Endometrial microvascular endothelial cells (primary cell): ENCODE data around the gene VPS11. TPM values are rescaled to one million over a fixed set of nuclear protein-coding genes. Genes with fewer than 3 reads are reported as not detected.

ENCODE experiments used
- in situ Hi-C: cut with HindIII; loops from 2 replicates; pipeline ENCODE4 v1.10.0; 2017; ENCODE audit warnings: low sequenced_read_pairs, low pct_unique_long_range_greater_than_20kb; ENCODE audit errors: inconsistent ontology term
- total RNA-seq: library from RNA; depleted of rRNA; stranded (reverse); fragments of >200 nt; gene quantifications from one replicate; pipeline ENCODE4 v1.2.3, GENCODE V29; 2015; ENCODE audit errors: inconsistent ontology term

Gene VPS11
- total RNA-seq, 1 donor from 2014 or later, result 23.9 TPM

DNA sequence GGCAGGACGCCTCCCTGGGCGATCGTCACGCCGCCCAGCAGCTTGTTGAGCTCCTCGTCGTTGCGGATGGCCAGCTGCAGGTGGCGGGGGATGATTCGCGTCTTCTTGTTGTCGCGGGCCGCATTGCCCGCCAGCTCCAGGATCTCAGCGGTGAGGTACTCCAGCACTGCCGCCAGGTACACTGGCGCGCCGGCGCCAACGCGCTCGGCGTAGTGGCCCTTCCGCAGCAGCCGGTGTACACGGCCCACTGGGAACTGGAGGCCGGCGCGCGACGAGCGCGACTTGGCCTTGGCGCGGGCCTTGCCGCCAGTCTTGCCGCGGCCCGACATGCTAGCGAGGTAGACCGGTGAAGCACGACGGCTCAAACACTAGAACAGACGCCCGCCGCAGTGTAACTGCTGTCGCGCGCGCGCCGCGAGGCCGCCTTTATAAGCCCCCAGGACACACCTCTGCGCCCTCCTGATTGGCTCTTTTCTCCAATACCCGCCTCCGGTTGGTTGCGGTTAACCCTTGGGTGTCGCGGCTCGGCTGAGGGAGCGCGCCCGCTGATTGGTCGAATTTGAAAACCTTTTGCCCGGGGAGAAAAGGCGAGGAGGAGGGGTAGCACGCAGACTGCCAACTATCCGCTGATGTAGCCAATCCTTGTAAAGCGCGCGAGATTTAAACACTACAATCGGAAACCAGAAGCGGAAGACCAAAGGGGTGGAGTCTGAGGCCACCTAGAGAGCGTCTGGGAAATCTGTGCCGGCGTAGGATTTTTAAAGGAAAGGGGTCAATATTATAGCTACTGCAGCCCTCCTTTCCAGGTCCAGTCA is 27.7 kb downstream of the VPS11 start:
- in situ Hi-C loops, result no loop called here

DNA sequence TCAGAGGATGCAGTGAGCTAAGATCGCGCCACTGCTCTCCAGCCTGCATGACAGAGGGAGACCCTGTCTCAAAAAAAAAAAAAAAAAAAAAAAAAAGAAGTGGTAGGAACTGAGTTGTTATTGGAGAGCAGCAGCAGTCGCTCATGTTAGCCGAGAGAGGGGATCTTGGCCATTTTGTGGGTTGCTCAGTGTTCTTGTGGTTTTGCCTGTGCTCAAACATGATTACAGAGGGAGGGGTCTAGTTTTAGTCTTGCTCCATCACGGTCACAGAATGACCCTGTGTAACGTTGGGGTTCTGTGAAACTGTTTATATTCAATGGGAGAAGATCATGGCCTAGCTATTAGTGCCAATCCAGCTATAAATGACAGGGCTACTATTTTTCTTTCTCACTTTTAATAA is 32.1 kb downstream of the VPS11 start:
- in situ Hi-C loops, result loop anchor here (25.0 kb wide), 1 partner anchor 163 kb away; no protein-coding TSS in a partner anchor

DNA sequence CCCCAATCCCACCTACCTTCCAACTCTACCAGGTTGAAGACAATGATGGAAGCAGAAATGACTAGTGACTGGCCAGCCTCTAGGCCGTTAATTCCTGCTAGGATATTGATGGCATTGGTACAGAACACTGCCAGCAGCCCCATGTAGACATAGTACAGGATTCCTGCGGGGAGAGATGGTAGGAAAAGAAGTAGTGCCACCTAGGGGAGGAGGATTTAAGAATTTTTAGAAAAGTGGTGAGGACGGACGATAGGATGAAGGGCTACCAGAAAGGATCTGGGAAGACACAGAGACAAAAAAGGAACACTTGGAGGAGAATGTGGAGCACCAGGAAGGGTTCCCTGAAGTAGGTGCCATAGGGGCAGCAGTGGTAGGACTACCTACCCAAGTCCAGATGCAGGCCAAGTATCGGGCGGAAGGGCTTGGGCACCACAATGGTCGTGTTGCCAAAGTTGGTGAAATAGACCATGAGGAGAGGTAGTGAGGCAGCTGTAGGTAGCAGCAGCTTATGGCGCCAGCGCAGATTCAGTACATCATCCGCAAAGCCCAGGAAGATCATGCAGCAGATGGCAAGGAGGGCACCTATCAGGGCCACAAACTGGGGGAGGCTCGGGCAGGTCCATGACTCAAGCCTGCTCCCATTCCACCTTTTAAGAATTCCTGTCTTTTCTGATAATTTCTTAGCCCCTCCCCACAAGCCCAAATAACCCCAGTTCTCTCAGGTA is 32.8 kb downstream of the VPS11 start:
- in situ Hi-C loops, result loop anchor here (25.0 kb wide), 1 partner anchor 162 kb away; no protein-coding TSS in a partner anchor

GRCh38 chr11:119100994-119101758 is 33.6 kb downstream of the VPS11 start:
- in situ Hi-C loops, result loop anchor here (25.0 kb wide), 1 partner anchor 161 kb away; no protein-coding TSS in a partner anchor

DNA sequence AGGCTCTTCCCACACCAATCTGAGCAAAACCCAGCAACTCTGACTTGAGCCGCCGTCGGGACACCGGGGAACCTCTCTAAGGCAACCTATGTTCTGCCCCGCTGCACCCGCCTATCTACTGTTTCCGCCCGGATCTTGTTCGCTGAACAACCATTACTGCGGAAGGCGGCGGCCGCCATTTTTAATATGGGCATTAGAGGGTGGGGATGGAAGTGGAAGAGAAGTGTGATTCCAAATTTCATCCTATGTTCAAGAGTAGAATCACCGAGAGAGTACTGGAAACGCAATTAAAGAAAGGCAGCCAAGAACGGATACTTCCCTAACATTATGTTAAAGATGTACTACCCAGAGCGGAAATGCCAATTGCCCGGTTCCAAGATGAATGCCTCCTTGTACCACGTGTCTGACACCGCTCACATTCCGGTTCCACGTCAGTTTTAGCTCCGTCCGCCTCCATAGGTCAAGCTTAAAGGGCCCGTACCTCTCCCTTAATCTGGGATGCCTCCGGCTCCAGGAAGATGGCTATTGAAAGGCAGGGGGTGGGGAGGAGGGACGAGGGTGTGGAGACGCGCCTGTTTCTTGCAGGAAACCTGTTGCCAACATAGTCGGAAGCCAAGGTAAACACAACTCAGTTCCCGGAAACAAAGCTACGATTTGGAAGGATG is 34.3 kb downstream of the VPS11 start, which contains the start of gene DPAGT1:
Gene DPAGT1, minus strand, starts transcription at position 95 of the 665 bp plus-strand sequence. CDS start 198 bp downstream, outside the sequence.
- in situ Hi-C loops, result loop anchor here (25.0 kb wide), 1 partner anchor 160 kb away; no protein-coding TSS in a partner anchor

GRCh38 chr11:119103161-119103664 is 35.6 kb downstream of the VPS11 start:
- in situ Hi-C loops, result loop anchor here (25.0 kb wide), 1 partner anchor 159 kb away; no protein-coding TSS in a partner anchor

DNA sequence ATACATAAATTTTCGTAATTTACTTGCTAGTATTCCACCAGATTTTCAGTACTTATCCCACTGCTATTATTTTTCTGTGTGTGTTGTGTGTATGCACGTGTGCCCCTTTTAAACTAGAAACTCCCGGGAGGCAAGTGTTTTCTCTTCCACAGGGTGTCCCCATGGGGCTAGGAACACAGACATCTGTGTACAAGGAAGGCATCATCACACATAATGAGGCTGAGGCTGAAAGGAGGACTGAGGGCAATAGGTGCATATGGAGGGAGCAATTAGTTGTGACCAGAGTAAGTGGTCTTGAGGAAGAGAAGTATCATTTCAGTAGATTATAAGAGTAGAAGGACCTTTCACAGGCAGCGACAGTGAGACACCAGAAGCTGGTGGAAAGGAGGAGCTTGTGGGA is 36.2 kb downstream of the VPS11 start:
- in situ Hi-C loops, result loop anchor here (25.0 kb wide), 1 partner anchor 159 kb away; no protein-coding TSS in a partner anchor

GRCh38 chr11:119106564-119107537 is 39.2 kb downstream of the VPS11 start, which contains the start of gene C2CD2L:
TSS of gene C2CD2L (plus strand) at chr11:119107344. CDS start at chr11:119107742, 398 bp downstream.
- in situ Hi-C loops, result loop anchor here (25.0 kb wide), 1 partner anchor 155 kb away; no protein-coding TSS in a partner anchor

DNA sequence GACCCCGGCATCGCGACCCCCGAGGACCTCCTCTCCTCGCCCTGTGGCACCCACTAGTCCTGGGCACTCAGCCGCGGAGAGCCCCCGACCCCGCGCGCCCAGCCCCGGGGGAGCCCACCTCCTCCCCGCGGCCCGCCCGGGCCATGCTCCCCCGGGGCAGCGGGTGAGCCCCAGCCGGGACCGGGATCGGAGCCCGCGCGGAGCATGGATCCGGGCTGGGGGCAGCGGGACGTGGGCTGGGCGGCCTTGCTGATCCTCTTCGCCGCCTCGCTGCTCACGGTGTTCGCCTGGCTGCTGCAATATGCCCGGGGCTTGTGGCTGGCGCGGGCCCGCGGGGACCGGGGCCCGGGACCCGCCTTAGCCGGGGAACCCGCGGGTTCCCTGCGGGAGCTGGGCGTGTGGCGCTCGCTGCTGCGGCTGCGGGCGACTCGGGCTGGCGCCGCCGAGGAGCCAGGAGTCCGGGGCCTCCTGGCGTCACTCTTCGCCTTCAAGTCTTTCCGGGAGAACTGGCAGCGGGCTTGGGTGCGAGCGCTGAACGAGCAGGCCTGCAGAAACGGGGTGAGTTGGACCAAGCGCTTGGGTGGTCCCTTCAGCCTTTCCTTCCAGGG is 40.0 kb downstream of the VPS11 start:
- in situ Hi-C loops, result loop anchor here (25.0 kb wide), 1 partner anchor 155 kb away; no protein-coding TSS in a partner anchor

DNA sequence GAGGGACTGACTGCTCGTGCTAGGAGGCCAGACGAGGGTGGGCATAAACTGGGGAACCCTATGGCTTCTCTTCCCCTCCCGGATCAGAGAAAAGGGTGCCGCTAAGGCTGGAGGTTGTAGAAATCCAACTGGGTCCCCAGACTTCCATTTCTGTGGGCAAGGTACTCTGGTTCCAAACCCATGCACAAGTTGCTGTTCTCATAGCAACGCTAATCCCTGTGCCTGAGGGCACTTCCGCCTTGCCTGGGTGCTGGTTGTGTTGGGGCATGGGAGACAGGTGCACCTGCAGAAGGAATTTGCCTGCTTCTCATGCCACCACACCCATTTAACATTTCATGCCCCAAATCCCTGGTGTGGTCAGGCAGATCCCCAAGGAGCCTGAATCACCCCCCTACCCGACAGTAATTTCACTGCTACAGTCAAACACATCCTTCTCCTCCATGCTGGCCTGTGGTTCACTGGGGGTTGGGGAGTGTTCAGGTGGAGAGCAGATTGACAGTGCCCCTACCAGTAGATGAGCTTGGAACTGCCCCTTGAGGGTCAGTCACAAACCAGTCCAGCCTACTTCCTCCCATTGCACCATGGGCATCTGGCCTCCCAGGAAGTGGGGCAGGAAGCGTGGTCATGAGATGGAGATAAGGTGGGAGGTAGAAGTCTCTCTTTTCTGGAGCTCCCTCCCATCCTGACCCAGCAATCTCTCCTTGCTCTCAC is 40.7 kb downstream of the VPS11 start:
- in situ Hi-C loops, result loop anchor here (25.0 kb wide), 1 partner anchor 154 kb away; no protein-coding TSS in a partner anchor

DNA sequence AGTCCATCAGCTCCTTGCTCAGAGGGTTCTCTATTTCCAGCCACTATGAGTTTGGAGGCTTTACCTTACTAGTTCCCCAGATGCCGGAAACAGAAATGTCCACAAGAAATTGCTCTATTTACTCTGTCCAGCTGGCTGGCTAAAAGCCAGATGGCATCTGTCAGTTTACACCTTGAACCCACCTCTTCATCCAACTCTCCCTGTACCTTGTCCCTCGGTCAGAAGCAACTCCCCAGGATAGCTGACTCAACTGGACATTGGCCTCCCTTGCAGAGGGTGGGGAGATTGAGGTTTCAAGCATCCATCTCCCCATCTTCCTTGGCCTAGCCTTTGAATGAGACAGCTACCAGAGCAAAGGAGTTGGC is 41.2 kb downstream of the VPS11 start:
- in situ Hi-C loops, result loop anchor here (25.0 kb wide), 1 partner anchor 153 kb away; no protein-coding TSS in a partner anchor

DNA sequence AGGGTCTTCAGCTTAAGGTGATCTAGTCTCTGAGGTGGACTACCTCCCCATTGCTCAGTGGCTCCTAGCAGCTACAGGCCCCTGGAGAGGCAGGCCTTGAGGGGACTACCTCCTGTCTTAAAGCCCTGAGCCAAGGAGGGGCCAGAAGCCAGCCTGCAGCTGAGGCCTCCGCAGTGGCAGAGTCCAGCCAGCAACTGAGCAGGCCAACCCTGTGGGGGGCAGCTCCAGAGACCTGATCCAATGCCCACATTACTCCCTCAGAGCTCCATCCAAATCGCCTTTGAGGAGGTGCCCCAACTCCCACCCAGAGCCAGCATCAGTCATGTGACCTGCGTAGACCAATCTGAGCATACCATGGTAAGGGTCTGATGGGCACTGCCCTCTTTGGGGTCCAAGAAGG is 42.2 kb downstream of the VPS11 start:
- in situ Hi-C loops, result loop anchor here (25.0 kb wide), 1 partner anchor 152 kb away; no protein-coding TSS in a partner anchor

GRCh38 chr11:119110439-119110838 is 42.8 kb downstream of the VPS11 start:
- in situ Hi-C loops, result loop anchor here (25.0 kb wide), 1 partner anchor 152 kb away; no protein-coding TSS in a partner anchor

GRCh38 chr11:119111361-119111925 is 43.8 kb downstream of the VPS11 start:
- in situ Hi-C loops, result loop anchor here (25.0 kb wide), 1 partner anchor 151 kb away; no protein-coding TSS in a partner anchor

GRCh38 chr11:119112314-119113020 is 44.8 kb downstream of the VPS11 start:
- in situ Hi-C loops, result loop anchor here (25.0 kb wide), 1 partner anchor 150 kb away; no protein-coding TSS in a partner anchor
